ENCODE measurements around the gene EPB41.
"Not testable (repeated sequence)": the region's sequence is repeated elsewhere in the genome, so short reads cannot be mapped to it uniquely, and the experiment has no call there.

The EPB41 gene

DNA sequence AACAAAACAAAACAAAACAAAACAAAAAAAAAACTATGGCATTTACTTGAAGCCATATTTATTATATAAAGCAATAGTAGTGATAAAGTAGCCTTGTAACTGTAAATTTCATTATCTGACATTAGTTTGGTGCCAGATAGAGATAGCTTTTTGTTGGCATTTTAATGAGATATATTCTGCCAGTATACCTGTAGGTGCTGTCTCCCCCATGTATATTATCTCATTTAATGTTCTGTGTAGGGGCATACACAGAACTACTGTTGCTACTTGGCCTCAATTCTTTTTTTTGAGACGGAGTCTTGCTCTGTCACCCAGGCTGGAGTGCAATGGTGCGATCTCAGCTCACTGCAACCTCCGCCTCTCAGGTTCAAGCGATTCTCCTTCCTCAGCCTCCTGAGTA is 141.9 kb downstream of the EPB41 start:
- DNase-seq = no peak

DNA sequence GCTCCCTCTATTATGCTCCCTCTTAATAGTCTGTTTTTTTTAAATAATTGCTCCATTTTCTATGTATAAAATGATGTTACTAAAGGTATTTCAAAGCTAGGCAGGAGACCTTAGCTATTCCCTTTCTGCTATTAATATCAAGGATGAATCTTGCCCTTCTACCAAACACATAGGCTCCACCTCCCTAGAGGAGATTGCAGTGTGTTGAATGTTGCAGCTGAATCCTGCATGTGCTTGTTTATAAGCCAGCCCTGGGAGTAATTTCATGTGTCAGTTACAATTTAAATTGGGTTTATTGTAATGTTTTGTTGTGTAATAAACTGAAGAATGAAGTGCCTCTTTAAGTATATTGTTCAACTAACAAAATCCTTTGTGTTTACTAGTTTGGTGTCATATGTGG is 143.3 kb downstream of the EPB41 start:
- no peak for DNase-seq

DNA sequence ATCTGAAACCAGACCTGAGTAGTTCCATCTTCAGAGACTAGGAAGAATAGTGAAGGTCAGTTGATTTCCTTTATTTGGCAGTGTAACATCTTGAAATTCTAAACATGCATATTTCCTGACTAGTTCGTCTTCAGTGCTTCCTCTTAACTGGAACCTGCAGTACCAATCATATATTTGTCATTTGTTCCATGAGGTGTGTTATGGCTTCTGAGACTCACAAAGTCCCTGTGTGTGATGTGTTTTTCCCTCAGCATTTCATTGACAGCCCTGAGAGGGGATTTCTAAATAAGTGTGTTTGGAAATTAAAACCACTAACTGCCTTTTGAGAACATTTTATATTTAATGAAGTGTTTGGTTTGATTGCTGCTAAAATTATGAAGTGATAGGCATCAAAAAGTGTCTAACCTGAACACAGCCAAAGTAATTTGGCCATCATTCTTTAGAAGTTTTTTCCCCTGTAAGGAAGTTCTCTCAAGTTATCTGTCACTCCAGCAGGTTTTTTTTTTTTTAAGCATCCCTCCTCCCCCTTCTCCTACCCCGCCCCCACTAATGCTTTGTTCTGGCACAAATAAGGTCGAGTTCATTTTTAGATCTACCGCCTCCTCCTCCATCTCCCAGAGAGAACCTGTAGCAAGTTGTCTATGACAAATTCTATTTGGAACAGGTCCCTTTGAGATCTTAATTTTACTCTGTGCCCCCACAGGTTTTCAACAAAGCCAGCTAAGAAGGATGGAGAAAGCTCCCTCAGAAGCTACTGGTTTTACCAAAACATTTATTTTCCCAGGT is 148.0 kb downstream of the EPB41 start:
- no peak for DNase-seq

DNA sequence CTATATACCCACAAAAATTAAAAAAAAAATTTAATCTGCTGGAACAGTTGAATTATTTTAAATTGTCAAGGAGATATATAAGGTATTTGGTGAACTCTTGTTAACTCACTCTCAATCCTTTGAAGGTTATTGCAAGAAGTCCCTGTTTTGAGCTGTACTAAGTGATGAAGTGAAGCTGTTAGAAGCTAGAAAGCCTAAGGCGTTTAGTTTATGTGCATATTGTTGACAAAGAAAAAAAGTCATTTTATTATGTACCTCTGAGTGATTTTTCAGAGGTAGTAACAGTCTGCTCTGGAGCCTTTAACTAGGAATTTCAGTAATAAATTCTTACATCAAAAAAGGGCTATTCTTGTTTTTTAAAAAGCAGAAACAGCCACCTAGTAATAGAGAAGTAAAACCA is 149.7 kb downstream of the EPB41 start:
- DNase-seq = no peak

DNA sequence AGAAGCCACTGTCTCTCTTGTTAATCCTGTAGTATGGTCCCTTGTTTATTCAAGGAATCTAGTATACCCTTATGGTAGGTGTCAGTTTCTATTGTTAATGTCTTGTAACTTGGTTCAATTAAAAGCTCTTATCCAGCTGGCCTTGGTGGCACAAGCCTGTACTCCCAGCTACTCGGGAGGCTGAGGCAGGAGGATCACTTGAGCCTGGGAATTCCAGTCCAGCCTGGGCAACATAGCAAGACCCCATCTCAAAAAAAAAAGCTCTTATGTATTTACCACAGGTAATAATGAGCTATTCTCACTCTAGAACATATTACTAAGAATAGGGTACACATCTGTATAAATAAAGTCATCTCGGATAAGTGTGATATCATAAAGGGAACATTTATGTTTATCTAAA is 162.8 kb downstream of the EPB41 start:
- no peak for DNase-seq

DNA sequence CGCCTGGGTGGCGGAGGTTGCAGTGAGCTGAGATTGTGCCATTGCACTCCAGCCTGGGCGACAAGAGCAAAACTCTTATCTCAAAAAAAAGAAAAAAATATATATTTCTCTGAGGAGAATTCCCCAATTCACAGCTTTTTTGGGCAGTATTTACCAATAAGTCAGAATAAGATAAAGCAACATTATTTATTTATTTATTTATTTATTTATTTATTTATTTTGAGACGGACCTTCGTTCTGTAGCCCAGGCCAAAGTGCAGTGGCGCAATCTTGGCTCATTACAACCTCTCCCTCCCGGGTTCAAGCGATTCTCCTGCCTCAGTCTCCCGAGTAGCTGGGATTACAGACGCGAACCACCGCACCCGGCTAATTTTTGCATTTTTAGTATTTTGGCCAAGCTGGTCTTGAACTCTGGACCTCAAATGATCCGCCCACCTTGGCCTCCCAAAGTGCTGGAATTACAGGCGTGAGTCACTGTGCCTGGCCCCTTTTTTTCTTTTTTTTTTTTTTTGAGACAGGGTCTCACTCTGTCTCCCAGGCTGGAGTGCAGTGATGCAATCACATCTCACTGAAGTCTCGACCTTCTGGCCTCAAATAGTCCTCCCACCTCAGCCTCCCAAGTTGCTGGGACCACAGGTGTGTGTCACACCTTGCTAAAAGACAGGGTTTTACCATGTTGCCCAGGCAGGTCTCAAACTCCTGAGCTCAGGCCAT is 165.7 kb downstream of the EPB41 start:
- DNase-seq = not testable (repeated sequence)

DNA sequence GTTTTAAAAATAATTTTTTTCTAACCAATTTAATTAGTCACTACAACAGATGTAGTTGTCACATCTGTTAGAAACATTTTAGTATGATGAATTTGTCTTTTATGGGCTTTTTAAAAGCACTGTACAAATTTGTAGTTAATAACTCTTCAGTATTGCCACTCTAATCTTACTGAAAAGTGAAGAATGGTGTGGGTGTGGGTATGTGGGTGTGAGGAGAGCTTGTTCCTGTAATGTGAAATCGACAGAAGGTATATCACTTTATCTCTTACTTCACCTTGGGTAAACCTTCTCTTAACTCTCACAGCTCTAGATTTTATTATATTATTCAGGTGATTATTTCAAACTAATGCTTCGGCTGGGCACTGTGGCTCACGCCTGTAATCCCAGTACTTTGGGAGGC is 166.8 kb downstream of the EPB41 start:
- no peak for DNase-seq

DNA sequence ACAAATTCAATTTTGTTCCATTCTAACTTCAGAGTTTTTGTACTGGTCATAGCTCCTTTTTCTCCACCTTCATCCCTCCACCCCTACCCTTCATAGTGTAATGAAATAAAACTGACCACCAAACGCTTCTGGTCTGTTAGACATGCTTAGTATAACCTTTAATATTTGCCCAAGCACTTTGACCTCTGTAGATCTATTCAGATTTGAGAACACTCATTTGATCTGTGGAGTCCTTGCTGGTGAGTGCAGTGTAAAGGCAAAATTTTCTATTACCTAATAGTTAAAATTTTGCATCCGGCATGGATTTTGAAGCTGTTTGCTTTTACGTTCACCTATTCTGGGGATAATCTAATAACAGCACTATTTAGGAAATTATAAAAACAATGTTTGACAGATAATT is 168.2 kb downstream of the EPB41 start:
- no peak for DNase-seq

DNA sequence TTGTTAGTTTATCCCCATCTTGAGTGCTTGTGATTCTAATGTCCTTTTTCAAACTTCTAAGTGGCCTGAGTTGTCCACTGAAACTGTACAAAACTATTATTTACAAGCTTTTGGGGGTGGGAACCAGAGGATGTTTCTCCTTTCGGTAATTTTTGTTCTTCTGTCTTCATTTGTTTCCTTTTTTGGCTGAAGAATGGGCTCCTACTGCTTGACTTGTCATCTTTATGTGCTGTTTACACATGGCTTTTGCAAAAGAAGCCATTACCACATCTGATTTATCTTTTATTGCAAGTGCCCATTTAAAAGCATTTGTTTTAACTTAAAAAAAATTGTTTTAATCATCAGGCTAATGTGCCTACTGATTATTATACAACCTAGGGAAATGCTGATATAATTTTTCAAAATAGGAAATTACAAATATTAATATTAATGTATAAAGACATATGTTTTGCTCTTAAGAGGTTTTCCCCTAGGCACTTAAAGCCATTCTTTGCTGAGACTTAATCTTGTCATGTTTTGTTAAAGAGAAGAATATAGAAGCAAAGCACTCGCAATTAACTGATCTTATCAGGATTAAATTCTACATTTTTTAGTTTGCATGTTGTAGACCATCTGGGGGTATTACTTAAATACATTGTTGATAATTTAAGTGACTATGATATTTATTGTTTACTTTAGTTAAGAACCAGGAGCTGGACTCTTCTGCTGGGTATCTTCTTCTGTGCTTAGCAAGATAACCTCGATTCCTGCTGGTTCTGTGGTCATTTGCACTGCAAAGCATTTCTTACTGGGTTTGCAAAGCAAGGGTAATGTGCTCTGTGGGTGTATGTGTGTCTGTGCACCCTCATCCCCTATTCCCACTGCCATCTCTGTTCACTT is 169.2 kb downstream of the EPB41 start:
- no peak for DNase-seq

DNA sequence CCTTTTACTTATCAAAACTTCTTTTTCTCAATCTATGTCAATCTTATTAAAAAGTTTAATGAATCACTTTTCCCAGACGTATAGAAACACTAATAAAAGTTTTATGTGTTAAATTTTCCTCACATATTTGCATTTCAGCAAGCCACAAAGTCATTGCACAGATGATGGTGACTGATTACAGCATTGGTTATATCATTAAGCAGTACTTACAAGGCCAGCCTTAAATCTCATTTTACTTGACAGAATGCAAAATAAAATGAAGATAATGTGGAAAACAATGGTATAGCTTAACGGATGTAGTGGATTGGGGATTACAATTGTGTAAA is 169.8 kb downstream of the EPB41 start:
- DNase-seq = no peak

DNA sequence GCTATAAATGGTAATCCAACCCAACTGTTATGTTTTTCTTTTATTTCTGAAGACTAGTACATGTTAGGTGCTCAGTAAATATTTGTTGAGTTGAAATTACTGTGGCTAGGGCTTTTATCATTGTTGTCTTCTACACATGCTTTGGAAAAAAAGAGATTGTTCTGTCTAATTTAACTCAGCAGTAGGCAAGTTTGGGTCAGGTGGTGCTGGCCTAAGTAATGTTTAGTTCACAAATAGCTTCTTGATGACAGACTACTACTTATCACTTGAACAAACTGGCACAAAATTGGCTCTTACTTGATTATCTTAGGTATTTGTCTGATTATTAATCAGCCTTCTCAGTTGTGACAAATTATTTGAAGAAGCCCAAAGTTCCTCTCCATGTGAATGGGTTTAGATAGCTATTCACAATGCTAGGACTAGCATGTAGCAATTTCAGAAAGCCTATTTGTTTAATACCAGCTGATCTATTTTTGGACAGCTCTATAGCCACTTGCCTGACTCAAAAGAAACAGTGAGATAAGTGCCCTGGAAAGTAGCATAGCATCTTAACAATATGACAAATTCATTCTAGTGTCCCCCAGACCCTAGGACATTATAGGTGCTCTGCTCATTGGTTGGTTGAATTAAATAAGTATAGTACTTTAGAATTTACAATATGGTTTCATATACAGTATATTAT is 176.7 kb downstream of the EPB41 start:
- DNase-seq = no peak

DNA sequence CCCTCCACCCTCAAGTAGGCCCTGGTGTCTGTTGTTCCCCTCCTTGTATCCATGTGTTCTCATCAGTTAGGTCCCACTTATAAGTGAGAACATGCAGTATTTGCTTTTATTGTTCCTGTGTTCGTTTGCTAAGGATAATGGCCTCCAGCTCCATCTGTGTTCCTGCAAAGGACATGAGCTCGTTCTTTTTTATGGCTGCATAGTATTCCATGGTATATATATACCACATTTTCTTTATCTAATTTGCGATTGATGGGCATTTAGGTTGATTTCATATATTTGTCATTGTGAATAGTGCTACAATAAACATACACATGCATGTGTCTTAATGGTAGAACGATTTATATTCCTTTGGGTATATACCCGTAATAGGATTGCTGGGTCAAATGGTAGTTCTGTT is 178.3 kb downstream of the EPB41 start:
- not testable (repeated sequence) for DNase-seq

DNA sequence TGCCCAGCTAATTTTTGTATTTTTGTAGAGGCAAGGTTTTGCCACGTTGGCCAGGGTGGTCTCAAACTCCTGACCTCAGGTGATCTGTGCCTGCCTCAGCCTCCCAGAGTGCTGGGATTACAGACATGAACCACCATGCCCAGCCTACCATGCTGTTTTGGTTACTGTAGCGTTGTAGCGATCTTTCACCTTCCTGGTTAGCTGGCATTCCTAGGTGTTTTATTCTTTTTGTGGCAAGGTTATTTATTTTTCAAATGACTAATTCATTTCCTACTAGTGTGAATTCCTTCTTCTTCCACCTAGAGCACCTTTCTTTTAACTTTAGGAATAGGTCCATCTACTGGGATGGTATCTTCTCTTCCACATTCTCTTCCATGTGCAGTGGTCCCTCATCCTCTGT is 180.1 kb downstream of the EPB41 start:
- DNase-seq = no peak

DNA sequence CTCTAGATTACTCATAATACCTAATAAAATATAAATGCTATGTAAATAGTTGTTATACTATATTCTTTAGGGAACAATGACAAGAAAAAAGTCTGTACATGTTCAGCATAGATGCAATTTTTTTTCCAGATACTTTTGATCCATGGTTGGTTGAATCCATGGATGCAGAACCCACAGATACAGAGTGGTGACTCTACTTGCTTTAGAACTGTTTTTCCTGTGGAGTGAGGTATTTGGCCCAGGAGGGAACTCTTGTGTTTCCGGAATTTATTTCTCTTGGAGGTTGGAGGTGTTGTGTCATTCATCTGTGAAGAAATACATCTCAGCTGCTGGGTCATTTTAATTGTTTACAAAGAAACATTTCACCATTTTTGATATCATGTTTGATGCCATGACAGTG is 180.6 kb downstream of the EPB41 start:
- DNase-seq = no peak

DNA sequence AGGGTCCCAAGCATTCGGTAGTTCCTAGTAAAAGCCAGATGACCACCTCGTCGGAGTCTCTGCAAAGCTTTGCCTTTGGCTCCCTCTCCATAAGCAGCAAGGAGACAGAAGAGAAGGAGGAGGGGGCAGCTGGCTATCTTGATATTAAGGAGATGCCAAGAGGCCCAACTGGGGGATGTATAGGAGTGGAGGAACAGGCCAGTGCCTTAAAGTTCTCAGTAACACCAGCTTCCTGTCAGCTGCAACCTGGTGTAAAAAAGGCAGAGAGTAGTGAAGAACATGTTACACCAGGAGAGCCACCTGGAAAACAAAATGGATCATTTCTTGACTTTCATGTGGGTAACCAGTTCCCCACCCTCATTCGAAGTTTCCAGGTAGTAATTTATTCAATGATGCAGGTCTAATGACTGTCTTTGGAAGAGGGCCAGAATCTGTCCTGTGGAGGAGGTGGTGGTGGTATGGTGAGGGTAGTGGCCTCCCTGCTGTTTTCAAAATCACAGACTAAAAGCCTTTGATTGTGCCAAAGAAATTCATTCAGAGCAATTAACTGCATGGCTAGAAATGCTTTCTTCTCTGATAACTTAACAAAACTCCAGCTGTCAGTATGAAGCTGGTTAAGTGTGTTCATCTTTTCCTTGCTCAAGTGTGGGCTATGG is 182.0 kb downstream of the EPB41 start:
- no peak for DNase-seq

DNA sequence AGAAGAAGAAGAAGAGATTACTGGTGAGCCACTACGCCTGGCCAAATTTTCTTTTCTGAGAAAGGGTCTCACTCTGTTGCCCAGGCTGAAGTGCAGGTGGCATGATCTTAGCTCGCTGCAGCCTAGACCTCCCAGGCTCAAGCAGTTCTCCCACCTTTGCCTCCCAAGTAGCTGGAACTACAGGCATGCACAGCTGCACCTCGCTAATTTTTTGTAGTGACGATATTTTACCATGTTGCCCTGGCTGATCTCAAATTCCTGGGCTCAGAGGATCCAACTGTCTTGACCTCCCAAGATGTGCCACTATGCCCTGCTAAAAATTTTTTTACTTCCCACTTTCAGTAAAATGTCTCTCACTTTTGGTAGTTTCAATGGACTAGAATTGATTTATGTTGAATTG is 184.9 kb downstream of the EPB41 start:
- DNase-seq = no peak

DNA sequence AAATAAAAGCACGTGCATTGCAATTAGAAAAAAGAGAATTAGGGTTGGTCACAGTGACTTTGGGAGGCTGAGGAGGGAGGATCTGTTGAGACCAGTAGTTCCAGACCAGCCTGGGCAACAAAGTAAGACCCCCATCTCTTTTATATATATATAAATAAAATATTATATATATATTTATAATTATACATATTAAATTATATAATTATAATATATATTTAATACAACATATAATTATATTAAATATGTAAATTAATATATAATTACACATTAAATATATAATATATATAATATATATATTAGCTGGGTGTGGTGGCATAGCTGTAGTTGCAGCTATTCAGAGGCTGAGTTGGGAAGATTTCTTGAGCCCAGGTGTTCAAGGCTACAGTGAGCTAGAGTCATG is 186.1 kb downstream of the EPB41 start:
- no peak for DNase-seq

DNA sequence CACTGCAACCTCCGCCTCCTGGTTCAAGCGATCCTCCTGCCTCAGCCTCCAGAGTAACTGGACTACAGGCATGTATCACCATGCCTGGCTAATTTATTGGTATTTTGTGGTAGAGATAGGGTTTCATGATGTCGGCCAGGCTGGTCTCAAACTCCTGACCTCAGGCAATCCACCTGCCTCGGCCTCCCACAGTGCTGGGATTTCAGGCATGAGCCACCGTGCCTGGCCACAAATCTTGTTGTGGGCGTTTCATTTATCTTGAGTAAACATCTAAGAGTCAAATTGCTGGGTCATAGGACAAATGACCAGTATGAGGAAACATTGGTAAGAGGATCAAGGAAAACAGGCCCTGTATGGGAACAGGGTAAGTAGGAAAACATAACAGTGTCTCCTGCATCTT is 191.5 kb downstream of the EPB41 start:
- no peak for DNase-seq

DNA sequence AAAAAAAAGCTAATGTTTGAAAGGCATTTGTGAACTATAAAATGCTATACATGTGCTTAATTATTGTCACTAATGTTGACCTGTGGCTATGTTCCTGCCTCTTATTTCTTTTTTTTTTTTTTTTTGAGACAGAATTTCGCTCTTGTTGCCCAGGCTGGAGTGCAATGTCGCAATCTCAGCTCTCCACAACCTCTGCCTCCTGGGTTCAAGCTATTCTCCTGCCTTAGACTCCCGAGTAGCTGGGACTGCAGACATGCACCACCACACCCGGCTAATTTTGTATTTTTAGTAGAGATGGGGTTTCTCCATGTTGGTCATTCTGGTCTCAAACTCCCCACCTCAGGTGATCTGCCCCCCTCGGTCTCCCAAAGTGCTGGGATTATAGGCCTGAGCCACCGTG is 193.7 kb downstream of the EPB41 start:
- DNase-seq = not testable (repeated sequence)

DNA sequence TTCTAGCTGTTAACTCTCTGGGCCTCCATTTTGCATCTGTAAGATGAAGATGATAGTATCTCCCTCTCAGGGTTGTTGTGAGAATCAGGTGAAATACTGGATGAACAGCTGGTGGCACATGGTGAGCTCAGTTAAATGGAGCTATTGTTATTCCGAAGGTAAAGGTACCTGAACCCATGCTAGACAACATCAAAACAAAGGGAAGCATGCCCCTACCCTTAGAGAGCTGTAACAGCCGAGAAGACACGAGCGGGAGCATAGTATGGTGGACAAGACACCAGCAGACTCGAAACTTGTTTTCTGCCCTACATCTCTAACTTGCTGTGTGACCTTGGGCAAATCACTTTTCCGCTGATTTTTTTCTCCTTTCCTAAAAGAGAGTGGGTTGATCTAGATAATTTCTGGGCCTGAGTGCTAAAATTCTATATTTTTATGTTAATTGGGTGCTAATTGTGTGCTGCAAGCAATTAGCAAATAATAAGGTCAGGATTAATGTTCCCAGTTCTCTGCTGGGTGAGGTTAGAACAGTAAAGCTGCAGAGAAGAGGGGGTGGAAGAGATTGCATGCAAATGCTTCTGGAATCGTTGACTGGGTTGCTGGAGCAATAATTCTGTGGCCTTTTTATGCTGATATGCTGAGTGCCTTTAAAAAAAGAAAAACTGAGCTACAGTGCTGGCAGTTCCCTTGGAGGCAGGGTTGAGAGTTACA is 198.5 kb downstream of the EPB41 start:
- no peak for DNase-seq

DNA sequence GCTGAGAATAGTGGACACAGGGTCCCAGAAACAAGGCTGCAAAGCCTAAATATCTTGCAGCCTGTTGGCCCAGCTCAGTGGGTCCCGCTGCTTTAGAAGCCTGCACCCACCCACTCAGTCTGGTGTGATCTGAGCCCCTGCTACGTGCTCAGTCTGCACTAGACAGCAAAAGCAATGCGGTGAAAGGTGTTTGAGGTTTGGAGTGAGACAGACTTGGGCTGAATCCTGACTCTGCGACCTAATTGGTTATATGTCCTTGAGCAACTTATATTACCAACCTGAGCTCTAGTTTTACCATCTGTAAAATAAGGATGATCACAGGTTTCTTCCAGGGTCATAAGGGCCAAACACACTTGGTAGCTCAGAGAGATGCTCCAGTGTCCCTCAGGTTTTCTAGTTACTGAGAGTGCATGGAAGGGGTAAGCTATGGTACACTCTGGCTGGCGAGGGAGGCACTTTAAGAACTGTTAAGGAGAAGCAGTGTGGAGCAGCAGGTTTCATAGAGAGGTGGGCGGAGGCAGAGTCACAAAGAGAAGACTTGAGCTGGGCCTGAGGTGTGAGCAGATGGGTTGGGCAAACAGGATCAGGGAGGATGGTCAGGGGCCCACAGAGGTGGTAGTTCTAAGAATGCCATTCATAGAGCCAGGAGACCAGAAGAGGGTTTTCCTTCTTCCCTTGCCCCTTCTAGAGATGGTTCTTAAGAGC is 199.2 kb downstream of the EPB41 start:
- no peak for DNase-seq
